Activated CD8-positive, alpha-beta memory T cell treated with anti-CD3 and anti-CD28 coated beads, Interleukin-2, amount 10 ng/mL, durations not matched to agents 7 days and 5 days (primary cell): ENCODE data around the gene FARS2. TPM values are rescaled to one million over a fixed set of nuclear protein-coding genes. Genes with fewer than 3 reads are reported as not detected.

ENCODE experiments used
- ATAC-seq: fragments of 150-1000 bp; cut with Tn5 transposase; one replicate; pipeline ENCODE4 v1.10.0; 2021; ENCODE audit warnings: moderate library complexity
- CTCF ChIA-PET: fragments of 350-600 bp; sonication (Branson Sonifier 250); formaldehyde crosslinking; loops from one replicate; lab custom pipeline; 2021; ENCODE audit warnings: antibody characterized with exemption; lab: Charles Lee
- DNase-seq: peaks from one replicate; pipeline ENCODE4 v3.0.0-alpha.2; 2020
- H3K27ac Mint-ChIP-seq: one replicate; pipeline ENCODE4 v1.8.0; 2021; ENCODE audit warnings: mild to moderate bottlenecking, mixed read lengths
- H3K27me3 Mint-ChIP-seq: one replicate; pipeline ENCODE4 v1.8.0; 2021; ENCODE audit warnings: mixed read lengths
- H3K36me3 Mint-ChIP-seq: one replicate; pipeline ENCODE4 v1.8.0; 2021; ENCODE audit warnings: mild to moderate bottlenecking, mixed read lengths
- H3K4me1 Mint-ChIP-seq: one replicate; pipeline ENCODE4 v1.8.0; 2021; ENCODE audit warnings: mixed read lengths
- H3K4me3 Mint-ChIP-seq: one replicate; pipeline ENCODE4 v1.8.0; 2021; ENCODE audit warnings: mild to moderate bottlenecking, moderate library complexity, mixed read lengths
- H3K9me3 Mint-ChIP-seq: one replicate; pipeline ENCODE4 v1.8.0; 2022; ENCODE audit warnings: low read depth, mixed read lengths
- total RNA-seq, 2 experiments: library from RNA; stranded (reverse); gene quantifications; one replicate each; pipeline ENCODE4 v1.2.3, GENCODE V29; 2021

Gene FARS2
- total RNA-seq, 2 experiments from 2014 or later, result 23.2 to 28.3 TPM

DNA sequence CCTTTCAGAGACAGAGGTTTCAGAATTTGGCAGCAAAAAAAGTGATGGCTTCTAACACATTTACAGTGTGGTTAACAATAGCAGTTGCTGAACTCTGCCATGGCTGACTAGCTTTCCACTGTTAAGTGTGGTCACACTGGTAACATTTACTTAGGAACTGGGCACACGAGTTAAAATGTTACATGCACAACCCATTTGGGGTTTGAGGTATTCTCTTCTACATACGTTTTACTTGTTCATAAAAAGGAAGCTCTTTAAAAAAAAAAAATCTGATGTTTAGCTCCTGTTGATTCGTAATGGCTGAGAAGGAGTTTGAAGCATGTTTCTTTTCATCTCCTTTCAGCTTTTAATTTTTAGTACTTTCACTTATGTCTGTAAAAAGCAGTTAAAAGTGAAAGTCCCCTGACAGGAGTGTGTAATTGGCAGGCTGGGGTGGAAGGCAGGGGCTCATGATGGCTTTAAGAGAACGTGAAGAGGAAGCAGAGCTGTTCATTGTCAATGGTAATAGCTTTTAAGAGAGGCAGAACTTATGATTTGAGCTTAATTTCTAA lies 245.9 kb downstream of the FARS2 start:
- CTCF ChIA-PET, result interaction anchor here (1.2 to 1.5 kb wide), 2 partner anchors 9 to 36 kb away, joined by 3 read pairs; no protein-coding TSS in a partner anchor

DNA sequence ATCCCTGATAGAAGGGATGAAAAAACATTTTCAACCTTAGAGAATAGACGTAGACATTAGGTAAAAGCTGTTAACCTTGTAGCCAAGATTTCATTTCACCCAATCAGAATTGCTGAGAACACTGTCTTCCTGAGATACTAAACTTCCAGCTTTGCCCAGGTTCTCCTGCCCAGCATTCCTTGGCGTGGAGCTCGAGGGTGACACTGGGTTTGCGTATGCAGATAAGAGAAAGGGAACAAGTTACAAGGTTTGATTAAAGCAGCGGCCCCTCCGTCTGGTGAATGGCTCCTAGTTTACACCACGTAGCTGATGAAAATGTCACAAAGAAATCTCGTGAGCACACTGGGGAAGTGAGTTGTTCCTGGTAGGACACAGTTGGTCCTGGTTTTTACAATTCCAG lies 247.8 kb downstream of the FARS2 start:
- CTCF ChIA-PET, result no interaction called here
- Mint-ChIP-seq H3K9me3 (no peaks in the 10 kb centered on the region), H3K4me3 (no peak overlapping the region), H3K36me3 (no peaks in the 10 kb centered on the region), H3K4me1 (peaks cover 12% of the 10 kb centered on the region), H3K27ac (no peak overlapping the region), H3K27me3 (no peaks in the 10 kb centered on the region)
- ATAC-seq (no peak), DNase-seq (no peak)

More for the DNA sequence above, 245.9 kb downstream of the FARS2 start:
- ATAC-seq, result peak; percentile 27
- DNase-seq, result no peak
- no peaks in the 10 kb centered on the region for H3K27me3 Mint-ChIP-seq
- H3K36me3 Mint-ChIP-seq, result no peaks in the 10 kb centered on the region
- peaks cover 12% of the 10 kb centered on the region for H3K4me1 Mint-ChIP-seq
- H3K4me3 Mint-ChIP-seq, result no peak overlapping the region
- H3K9me3 Mint-ChIP-seq, result no peaks in the 10 kb centered on the region
- H3K27ac Mint-ChIP-seq, result no peak overlapping the region

- DNase-seq, result no peak
- Mint-ChIP-seq H3K27ac (no peak overlapping the region), H3K4me3 (no peak overlapping the region), H3K4me1 (peaks cover 12% of the 10 kb centered on the region), H3K9me3 (no peaks in the 10 kb centered on the region), H3K27me3 (no peaks in the 10 kb centered on the region), H3K36me3 (no peaks in the 10 kb centered on the region)
- CTCF ChIA-PET, result interaction anchor here (0.6 to 1.5 kb wide), 2 partner anchors 11 to 106 kb away, joined by 3 read pairs; no protein-coding TSS in a partner anchor
- ATAC-seq, result no peak
Observed at GRCh38 chr6:5510331-5511133, 249.2 kb downstream of the FARS2 start.

DNA sequence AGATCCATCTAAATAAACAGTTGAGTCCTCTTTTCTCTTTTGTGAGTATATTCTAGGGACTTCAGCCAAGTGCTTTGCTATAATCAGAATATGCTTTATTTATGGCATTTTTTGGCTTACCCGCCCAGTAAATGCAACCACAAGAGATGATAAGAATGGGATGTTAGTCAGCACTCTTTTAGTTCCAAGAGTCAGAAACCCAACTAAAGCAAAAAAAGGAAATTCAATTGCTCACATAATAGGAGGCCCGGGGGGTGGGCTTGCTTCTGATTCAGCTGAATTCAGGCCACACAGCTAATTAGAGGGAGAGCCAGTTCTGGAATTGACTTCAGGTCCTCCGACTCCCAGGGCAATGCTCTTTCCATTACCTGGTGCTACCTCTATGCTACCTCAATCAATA lies 250.6 kb downstream of the FARS2 start:
- ATAC-seq, result no peak
- no peak for DNase-seq
- no peaks in the 10 kb centered on the region for H3K27me3 Mint-ChIP-seq
- peaks cover 2% of the 10 kb centered on the region for H3K36me3 Mint-ChIP-seq
- CTCF ChIA-PET, result interaction anchor here (1.5 kb wide), 1 partner anchor 9 kb away, joined by 3 read pairs; no protein-coding TSS in a partner anchor
- no peaks in the 10 kb centered on the region for H3K9me3 Mint-ChIP-seq
- H3K4me1 Mint-ChIP-seq, result peaks cover 12% of the 10 kb centered on the region
- no peak overlapping the region for H3K4me3 Mint-ChIP-seq
- H3K27ac Mint-ChIP-seq, result no peak overlapping the region

DNA sequence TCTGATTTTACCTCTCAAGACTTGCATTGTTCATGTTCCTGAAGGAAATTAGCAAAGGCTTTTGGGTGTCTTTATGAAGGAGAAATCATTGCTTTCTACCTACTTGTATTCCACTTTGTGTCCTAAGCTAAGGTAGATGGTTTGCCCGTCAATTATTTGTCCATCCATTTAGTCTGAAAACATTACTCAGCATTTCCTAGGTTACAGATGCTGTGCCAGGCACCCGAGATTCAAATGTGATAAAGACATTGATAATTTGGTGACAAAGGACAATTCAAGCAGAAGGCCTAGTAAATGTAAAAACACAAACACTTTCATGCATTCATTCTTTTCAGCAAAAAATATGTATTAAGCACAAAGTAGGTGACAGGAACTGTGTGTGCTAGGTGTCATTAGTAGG lies 251.1 kb downstream of the FARS2 start:
- H3K4me3 Mint-ChIP-seq, result no peak overlapping the region
- no peak for ATAC-seq
- peaks cover 2% of the 10 kb centered on the region for H3K36me3 Mint-ChIP-seq
- no peak overlapping the region for H3K27ac Mint-ChIP-seq
- H3K4me1 Mint-ChIP-seq, result peaks cover 9% of the 10 kb centered on the region
- no peaks in the 10 kb centered on the region for H3K27me3 Mint-ChIP-seq
- CTCF ChIA-PET, result no interaction called here
- no peak for DNase-seq
- H3K9me3 Mint-ChIP-seq, result no peaks in the 10 kb centered on the region

DNA sequence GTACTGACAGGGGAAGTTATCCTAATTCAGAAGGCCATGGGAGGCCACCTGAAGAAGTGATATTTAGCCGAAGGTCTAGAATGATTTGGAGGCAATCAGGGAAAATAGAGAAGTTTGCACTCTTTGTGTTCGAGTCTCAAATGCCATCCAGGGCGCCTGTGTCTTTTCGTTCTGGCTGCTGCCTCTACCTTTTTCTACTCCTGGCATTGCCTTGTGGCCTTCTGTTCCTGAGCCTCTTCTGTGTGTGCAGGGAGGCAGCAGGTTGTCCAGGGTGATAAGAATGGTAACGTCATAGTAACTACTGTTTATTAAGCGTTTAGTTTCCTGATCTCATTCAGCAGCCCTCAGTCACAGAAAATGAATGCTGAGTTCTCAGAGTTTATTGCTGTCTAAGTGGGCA lies 252.1 kb downstream of the FARS2 start:
- no peaks in the 10 kb centered on the region for H3K27me3 Mint-ChIP-seq
- H3K4me1 Mint-ChIP-seq, result peaks cover 16% of the 10 kb centered on the region
- ATAC-seq (no peak), DNase-seq (no peak)
- CTCF ChIA-PET, result no interaction called here
- H3K36me3 Mint-ChIP-seq, result peaks cover 4% of the 10 kb centered on the region
- H3K27ac Mint-ChIP-seq, result no peak overlapping the region
- H3K9me3 Mint-ChIP-seq, result no peaks in the 10 kb centered on the region
- no peak overlapping the region for H3K4me3 Mint-ChIP-seq

- no peak overlapping the region for H3K4me3 Mint-ChIP-seq
- no peak overlapping the region for H3K27ac Mint-ChIP-seq
- H3K36me3 Mint-ChIP-seq, result peaks cover 7% of the 10 kb centered on the region
- CTCF ChIA-PET, result no interaction called here
- no peaks in the 10 kb centered on the region for H3K9me3 Mint-ChIP-seq
- H3K27me3 Mint-ChIP-seq, result no peaks in the 10 kb centered on the region
- peaks cover 21% of the 10 kb centered on the region for H3K4me1 Mint-ChIP-seq
- DNase-seq (no peak), ATAC-seq (no peak)
Observed at GRCh38 chr6:5514353-5514752, 253.0 kb downstream of the FARS2 start.

DNA sequence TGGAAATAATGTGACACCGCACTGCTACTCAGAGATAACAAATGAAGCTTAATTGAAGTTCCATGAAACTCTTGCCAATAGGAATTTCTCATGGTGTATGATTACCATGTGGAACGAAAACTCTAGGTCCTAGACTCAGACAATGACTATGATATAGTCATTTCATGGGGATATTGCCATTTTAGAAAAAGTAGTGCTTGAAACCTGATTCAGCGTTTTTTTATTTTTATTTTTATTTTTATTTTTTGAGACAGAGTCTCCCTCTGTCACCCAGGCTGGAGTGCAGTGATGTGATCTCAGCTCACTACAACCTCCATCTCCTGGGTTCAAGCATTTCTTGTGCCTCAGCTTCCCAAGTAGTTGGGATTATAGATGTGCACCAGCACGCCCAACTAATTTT lies 253.9 kb downstream of the FARS2 start:
- CTCF ChIA-PET, result no interaction called here
- no peak for DNase-seq
- no peaks in the 10 kb centered on the region for H3K27me3 Mint-ChIP-seq
- no peak for ATAC-seq
- H3K4me1 Mint-ChIP-seq, result peaks cover 27% of the 10 kb centered on the region
- H3K36me3 Mint-ChIP-seq, result peaks cover 7% of the 10 kb centered on the region
- H3K27ac Mint-ChIP-seq, result no peak overlapping the region
- no peaks in the 10 kb centered on the region for H3K9me3 Mint-ChIP-seq
- H3K4me3 Mint-ChIP-seq, result no peak overlapping the region

DNA sequence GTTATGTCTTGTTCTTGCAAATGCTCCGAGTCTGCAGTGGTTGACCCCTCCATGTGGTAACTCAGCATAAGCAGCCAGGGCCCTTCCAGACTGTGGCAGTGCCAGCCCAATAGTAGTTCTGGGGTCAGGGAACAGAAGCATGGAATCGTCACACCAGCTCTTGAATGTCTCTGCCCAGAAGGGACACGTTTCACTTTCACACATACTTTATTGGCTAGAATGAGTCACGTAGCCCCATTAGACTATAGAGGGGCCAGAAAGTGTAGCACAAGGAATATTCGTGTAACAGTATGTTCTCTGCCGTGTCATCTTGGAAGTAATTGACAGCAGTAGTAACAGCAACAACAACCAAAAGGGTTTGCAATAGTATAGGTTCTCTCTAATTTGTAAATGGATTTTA lies 254.7 kb downstream of the FARS2 start:
- DNase-seq (no peak), ATAC-seq (peak; percentile 20)
- CTCF ChIA-PET, result interaction anchor here (0.7 to 1.0 kb wide), 2 partner anchors 9 to 13 kb away, joined by 3 read pairs; no protein-coding TSS in a partner anchor
- Mint-ChIP-seq H3K27me3 (no peaks in the 10 kb centered on the region), H3K9me3 (no peaks in the 10 kb centered on the region), H3K4me3 (no peak overlapping the region), H3K4me1 (peaks cover 30% of the 10 kb centered on the region), H3K36me3 (peaks cover 7% of the 10 kb centered on the region), H3K27ac (no peak overlapping the region)

DNA sequence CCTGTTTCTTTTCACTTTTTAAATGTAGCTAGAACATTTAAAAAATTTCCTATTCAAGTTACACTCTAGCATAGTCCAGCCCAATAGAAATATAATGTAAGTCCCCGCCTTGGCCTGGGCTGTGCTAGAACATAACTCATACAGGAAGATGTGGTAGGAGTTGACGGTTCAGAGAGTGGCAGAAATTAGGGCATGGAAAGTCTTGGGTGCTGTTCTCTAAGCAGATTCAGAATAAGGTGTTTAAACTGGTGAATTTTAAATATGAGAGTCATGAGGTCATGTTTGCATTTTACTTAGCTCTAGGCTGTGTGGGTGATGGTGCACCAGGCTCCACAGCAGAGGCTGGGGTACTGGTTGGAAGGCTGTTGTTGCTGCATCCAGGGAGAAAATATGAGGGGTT lies 256.5 kb downstream of the FARS2 start:
- H3K4me1 Mint-ChIP-seq, result peaks cover 39% of the 10 kb centered on the region
- H3K4me3 Mint-ChIP-seq, result no peak overlapping the region
- H3K36me3 Mint-ChIP-seq, result peaks cover 7% of the 10 kb centered on the region
- peak; percentile 70 for DNase-seq
- CTCF ChIA-PET, result interaction anchor here (1.5 kb wide), 1 partner anchor 47 kb away, joined by 4 read pairs; no protein-coding TSS in a partner anchor
- ATAC-seq, result peak; percentile 85
- no peaks in the 10 kb centered on the region for H3K27me3 Mint-ChIP-seq
- no peaks in the 10 kb centered on the region for H3K9me3 Mint-ChIP-seq
- H3K27ac Mint-ChIP-seq, result peak overlapping the region; percentile 84

DNA sequence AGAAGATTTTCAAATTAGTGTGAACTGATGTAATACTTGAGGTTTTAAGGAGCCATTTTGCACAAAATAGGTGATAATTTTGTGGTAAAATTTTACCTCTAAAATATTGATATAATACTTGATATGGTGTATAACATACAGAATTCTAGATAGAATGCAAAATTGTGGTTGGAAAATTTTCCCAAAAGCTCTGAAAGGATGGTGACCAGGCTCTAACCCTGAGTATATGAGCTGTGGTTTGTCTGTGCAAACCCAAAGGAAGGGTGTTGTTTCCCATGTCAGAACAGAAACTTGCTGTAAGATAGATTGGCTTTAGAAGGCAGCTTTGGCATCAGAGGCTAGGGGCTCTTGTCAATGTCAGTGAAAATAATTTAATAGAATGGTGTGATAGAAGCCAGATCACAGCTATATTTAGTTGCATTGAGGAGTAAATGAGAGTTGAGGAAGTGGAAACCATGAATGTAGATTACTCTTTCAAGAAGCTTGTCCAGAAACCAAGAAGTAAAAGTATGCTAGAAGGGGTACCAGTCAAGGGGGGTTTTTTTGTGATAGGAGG lies 257.7 kb downstream of the FARS2 start:
- H3K4me1 Mint-ChIP-seq, result peaks cover 39% of the 10 kb centered on the region
- no peaks in the 10 kb centered on the region for H3K9me3 Mint-ChIP-seq
- H3K36me3 Mint-ChIP-seq, result peaks cover 7% of the 10 kb centered on the region
- CTCF ChIA-PET, result interaction anchor here (1.5 kb wide), 1 partner anchor 48 kb away, joined by 4 read pairs; no protein-coding TSS in a partner anchor
- peak overlapping the region; percentile 72 for H3K27ac Mint-ChIP-seq
- no peaks in the 10 kb centered on the region for H3K27me3 Mint-ChIP-seq
- peak; percentile 35 for ATAC-seq
- DNase-seq, result no peak
- no peak overlapping the region for H3K4me3 Mint-ChIP-seq

DNA sequence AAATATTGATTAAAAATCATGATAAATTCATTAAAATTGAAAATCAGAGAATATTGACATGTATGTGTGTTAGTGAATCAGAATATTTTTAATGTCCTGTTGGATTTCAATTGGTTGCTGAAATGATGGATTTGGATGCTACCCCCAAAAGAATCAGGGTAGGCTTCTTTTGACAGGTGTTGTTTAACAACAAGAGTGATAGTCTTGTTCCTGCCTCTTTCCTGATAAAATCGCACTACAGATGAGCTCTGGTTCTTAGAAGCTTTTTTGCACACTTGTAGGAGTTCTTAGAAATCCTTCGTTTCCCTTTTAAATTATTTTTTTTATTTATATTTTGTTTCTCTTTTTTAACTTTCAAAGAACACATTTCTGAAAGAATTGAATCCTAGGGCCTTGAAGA lies 259.5 kb downstream of the FARS2 start:
- H3K27ac Mint-ChIP-seq, result no peak overlapping the region

GRCh38 chr6:5521322-5521721 lies 260.0 kb downstream of the FARS2 start:
- H3K27ac Mint-ChIP-seq, result no peak overlapping the region

More for the DNA sequence above, 259.5 kb downstream of the FARS2 start:
- CTCF ChIA-PET, result interaction anchor here (1.0 to 1.2 kb wide), 2 partner anchors 9 to 70 kb away, joined by 3 read pairs; no protein-coding TSS in a partner anchor
- no peaks in the 10 kb centered on the region for H3K9me3 Mint-ChIP-seq
- DNase-seq (no peak), ATAC-seq (no peak)
- no peaks in the 10 kb centered on the region for H3K27me3 Mint-ChIP-seq
- H3K4me1 Mint-ChIP-seq, result peaks cover 39% of the 10 kb centered on the region
- peaks cover 7% of the 10 kb centered on the region for H3K36me3 Mint-ChIP-seq
- H3K4me3 Mint-ChIP-seq, result no peak overlapping the region

More at GRCh38 chr6:5521322-5521721, 260.0 kb downstream of the FARS2 start:
- H3K27me3 Mint-ChIP-seq, result no peaks in the 10 kb centered on the region
- peaks cover 7% of the 10 kb centered on the region for H3K36me3 Mint-ChIP-seq
- H3K4me3 Mint-ChIP-seq, result no peak overlapping the region
- peaks cover 35% of the 10 kb centered on the region for H3K4me1 Mint-ChIP-seq
- DNase-seq (no peak), ATAC-seq (no peak)
- H3K9me3 Mint-ChIP-seq, result no peaks in the 10 kb centered on the region
- CTCF ChIA-PET, result interaction anchor here (1.0 to 1.2 kb wide), 2 partner anchors 10 to 69 kb away, joined by 3 read pairs; no protein-coding TSS in a partner anchor
